HG02642 (cell line): Measurements from ENCODE around the gene MSI2.

Experiments used
- ATAC-seq: cut with Tn5 transposase; IDR thresholded peaks from one replicate; pipeline ENCODE4 v1.9.1; 2021; ENCODE audit warnings: mild to moderate bottlenecking; ENCODE audit not compliant: unreplicated experiment, poor library complexity

The MSI2 gene

DNA sequence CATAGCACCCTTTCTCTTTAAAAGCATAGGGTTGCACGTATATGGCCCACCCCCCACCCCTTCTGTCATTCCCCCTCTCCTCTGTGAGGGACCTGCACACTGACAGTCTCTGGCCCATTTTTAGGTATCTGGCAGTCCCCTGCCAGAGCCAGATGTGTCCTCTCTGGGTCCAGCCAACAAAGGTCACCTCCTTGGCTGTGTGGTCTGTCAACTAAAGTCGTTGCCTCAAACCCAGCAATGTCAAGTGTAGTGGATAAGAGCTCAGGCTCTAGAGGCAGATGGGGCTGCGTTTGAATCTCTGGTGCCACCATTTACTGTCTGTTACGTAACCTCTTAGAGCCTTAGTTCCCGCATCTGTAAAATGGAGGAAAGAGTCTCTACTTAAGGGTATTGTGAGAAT lies 211.5 kb downstream of the MSI2 start:
- no peak for ATAC-seq

- peak; percentile 55 for ATAC-seq
These were observed 212.8 kb downstream of the MSI2 start for GRCh38 chr17:57468932-57469775.

DNA sequence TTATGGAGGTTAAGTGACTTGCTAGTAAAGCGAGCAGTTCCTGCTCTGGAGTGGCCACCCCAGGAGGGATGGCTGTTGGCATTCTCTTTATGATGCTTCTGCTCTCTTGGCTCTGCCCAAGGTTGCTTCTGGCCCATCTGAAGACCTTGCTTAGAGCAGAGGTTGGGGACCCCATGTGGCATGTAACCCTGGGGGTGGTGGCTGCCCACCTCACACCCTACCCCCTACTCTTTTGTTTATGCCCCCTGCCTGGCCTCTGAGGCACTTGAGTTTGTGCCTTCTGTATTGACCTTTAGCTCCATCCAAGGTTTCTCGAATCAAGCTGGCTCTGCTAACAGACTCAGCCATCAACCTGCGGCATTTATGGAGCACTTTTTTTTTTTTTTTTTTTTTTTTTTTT lies 214.6 kb downstream of the MSI2 start:
- no peak for ATAC-seq

GRCh38 chr17:57471868-57472368 lies 215.6 kb downstream of the MSI2 start:
- no peak for ATAC-seq

GRCh38 chr17:57475796-57476195 lies 219.5 kb downstream of the MSI2 start:
- no peak for ATAC-seq

- no peak for ATAC-seq
These were observed 221.4 kb downstream of the MSI2 start for GRCh38 chr17:57477522-57478362.

- ATAC-seq: no peak
These were observed 222.3 kb downstream of the MSI2 start for GRCh38 chr17:57478478-57479250.

DNA sequence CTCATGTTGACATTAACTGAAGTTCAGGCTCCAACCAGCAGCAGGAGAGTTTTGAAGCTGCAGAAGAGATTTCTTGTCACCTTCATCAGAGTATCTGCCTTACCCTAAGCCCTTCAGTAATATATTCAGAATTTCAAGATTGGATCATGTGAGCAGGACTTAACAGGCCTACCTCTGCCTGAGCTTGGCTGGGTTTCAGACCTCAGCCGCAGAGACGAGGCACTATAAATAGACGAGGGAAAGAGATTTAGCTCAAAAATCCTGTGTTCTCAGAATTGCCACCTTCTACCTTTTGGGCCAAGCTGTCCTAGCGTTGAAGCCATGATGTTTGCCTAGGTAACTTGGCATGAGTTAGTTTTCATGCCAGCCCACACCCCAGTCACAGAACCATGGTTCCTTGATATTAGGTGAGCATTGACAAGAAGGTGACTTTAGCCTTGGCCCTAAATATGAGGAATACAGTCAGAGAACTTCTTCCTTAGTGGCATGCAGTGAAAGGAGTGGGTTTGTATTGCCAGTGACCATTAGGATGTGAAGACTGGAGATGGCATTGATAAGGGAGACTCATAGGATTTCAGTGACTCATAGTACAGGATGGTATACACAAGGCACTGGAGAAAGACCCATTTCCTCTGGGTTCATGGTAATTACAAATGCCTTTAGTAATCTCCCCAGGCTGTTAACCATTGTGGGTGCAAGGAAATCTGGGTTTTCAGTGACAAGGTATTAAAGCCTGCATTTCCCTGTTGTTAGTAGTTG lies 224.3 kb downstream of the MSI2 start:
- no peak for ATAC-seq

DNA sequence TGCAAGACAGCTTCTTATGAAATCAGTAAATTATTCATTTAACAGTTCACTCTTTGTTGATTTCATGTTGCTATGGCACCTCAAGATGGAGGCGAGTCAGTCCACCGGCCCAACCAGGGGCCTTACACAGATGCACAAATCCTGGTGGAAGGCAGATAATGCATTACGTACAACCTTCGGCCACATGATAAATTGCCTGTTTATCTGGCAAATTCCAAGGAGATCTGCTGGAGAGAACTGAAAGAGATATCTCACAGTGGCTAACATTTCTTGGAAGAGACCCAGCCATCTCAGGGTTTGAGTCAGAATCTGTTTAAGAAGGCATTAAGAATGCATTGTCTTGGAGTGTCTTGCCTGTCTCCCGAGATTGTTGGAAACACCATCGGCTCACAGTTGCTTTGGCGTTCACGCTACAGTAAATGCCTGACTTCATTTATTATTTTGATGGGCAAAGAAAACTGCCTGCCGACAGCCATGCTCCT lies 225.6 kb downstream of the MSI2 start:
- no peak for ATAC-seq

- ATAC-seq: no peak
These were observed 226.3 kb downstream of the MSI2 start for GRCh38 chr17:57482657-57483056.

GRCh38 chr17:57484081-57484666 lies 227.9 kb downstream of the MSI2 start:
- ATAC-seq: no peak

DNA sequence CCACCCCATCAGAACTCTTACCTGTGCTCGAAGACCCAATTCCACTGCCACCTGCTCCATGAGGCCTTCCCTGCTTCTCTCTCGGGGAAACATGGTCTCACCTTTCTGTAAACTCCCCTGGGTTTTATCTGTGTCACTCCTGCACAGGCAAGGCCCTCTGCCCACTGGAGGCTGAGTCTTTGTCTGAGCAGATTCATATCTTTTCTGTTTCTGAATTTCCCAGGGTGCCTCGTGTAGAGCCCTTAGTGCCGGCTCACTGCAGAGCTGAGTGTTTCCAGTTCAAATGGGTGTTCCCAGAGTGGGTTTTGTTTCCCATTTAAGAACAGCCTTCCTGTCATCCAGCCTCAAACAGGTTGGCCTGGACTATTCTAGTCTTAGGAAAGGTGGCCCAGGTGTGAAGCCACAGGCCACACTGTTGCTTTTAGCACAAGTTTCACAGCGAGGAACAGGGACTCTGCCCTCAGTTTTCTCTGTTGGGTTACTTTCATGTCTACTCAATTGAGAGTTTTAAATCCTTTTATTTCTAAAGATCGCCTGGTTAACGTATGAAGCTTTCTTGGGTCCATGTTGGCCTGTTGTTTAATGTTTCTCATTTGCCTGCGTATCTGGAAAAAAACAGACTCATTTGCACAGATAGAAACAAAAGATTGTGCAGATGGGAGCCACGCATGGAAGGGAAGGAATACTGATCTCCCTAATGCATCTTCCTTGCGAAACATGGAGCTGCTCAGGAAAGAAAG lies 228.7 kb downstream of the MSI2 start:
- no peak for ATAC-seq

GRCh38 chr17:57485566-57485865 lies 229.2 kb downstream of the MSI2 start:
- no peak for ATAC-seq

- no peak for ATAC-seq
These were observed 229.9 kb downstream of the MSI2 start for GRCh38 chr17:57485916-57486881.

GRCh38 chr17:57486882-57487301 lies 230.6 kb downstream of the MSI2 start:
- ATAC-seq: no peak

GRCh38 chr17:57487573-57487972 lies 231.2 kb downstream of the MSI2 start:
- no peak for ATAC-seq

GRCh38 chr17:57488856-57489255 lies 232.5 kb downstream of the MSI2 start:
- ATAC-seq: no peak

- ATAC-seq: no peak
These were observed 233.0 kb downstream of the MSI2 start for GRCh38 chr17:57489321-57489720.
